ENCODE results near the gene CCDC154.

The CCDC154 gene

DNA sequence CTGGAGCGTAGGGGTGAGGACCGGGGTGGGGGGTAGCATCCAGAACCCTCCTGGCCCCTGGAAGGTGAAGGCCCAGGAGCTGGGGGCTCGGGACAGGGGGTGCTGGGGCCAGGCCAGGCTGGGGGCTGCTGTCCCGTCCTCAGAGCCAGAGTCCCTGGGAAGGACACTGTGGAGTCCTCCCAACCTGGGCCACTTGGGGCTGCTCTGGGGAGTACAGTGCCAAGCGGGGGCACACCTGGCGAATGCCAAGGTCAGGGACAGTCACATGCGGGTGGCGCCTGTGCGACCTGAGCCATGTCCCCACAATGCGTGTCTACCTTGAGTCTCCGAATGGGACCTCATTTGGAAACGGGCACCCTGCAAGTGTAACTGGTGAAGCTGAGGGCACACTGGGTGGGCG lies 14.7 kb downstream of the CCDC154 start:
- POLR2A ChIA-PET: interaction anchor here (2.9 kb wide), 1 partner anchor 9 kb away, joined by 18 read pairs; the partner anchor contains the start of gene UQCC4
- DNase-seq (ENCODE audit: extremely low spot score): no peak
- CTCF ChIA-PET: no interaction called here
- no peak for TF ChIP-seq FOXK2 (IDR thresholded peaks at IDR 0.05)
- no peak for TF ChIP-seq LEF1 (IDR thresholded peaks at IDR 0.05; ENCODE audit: borderline replicate concordance)
- TF ChIP-seq, protein P1, sequence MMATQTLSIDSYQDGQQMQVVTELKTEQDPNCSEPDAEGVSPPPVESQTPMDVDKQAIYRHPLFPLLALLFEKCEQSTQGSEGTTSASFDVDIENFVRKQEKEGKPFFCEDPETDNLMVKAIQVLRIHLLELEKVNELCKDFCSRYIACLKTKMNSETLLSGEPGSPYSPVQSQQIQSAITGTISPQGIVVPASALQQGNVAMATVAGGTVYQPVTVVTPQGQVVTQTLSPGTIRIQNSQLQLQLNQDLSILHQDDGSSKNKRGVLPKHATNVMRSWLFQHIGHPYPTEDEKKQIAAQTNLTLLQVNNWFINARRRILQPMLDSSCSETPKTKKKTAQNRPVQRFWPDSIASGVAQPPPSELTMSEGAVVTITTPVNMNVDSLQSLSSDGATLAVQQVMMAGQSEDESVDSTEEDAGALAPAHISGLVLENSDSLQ (IDR thresholded peaks at IDR 0.05): no peak
- TF ChIP-seq ARNT (IDR thresholded peaks at IDR 0.05): no peak
- TF ChIP-seq ELF4 (IDR thresholded peaks at IDR 0.05): no peak

DNA sequence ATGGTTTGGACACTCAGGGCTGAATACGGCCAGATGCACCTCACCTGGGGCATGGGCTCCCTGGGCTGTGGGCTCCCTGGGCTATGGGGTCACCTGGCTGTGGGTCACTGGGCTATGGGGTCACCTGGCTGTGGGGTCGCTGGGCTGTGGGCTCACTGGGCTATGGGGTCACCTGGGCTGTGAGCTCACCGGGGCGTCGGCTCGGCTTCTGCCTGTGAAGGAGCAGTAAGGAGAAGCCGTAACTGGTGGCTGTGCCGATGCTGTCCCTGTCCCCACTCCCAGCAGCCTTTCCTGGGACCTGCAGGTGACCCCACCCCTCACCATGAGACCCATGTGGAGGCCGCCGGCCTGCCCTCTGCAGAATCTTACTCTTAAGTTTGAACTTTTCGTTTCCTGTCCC lies 15.3 kb downstream of the CCDC154 start:
- POLR2A ChIA-PET: interaction anchor here (2.9 kb wide), 1 partner anchor 8 kb away, joined by 18 read pairs; the partner anchor contains the start of gene UQCC4
- CTCF ChIA-PET: no interaction called here
- TF ChIP-seq FOXK2 (IDR thresholded peaks at IDR 0.05) (no peak), HDGF (IDR thresholded peaks at IDR 0.05; ENCODE audit: borderline replicate concordance) (no peak), LEF1 (IDR thresholded peaks at IDR 0.05; ENCODE audit: borderline replicate concordance) (no peak), ELF4 (IDR thresholded peaks at IDR 0.05) (no peak), SP1 (IDR thresholded peaks at IDR 0.05) (no peak), SUZ12 (IDR thresholded peaks at IDR 0.05) (no peak), FOXA1 (IDR thresholded peaks at IDR 0.05) (no peak), ZNF384 (IDR thresholded peaks at IDR 0.05) (no peak), BHLHE40 (IDR thresholded peaks at IDR 0.05; ENCODE audit: borderline replicate concordance) (no peak), FOXM1 (IDR thresholded peaks at IDR 0.05; ENCODE audit: borderline replicate concordance) (no peak), L3MBTL2 (conservative IDR thresholded peaks at IDR 0.05) (no peak), ARNT (IDR thresholded peaks at IDR 0.05) (no peak)
- TF ChIP-seq, protein P1 (IDR thresholded peaks at IDR 0.05): no peak
- no peak for DNase-seq (ENCODE audit: extremely low spot score)

DNA sequence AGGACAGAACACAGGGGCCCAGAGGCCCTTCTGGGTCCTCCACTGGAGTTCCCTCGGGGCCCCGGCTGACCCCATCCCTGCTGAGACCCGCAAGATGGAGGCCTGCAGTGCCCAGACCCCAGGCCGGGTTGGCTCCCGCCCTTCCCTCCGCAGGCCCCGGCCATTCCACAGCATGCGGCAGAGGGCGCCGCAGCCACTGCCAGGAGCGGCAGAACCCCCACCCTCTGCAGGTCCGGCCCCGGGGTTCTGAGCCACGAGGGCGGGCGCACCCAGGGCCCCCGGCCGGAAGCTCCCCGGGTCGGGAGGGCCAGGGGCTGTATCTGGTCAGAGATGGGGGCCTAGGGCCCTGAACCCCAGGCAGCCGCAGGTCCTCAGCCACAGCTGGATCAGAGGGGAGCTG lies 15.8 kb downstream of the CCDC154 start:
- POLR2A ChIA-PET: interaction anchor here (2.9 kb wide), 1 partner anchor 8 kb away, joined by 18 read pairs; the partner anchor contains the start of gene UQCC4
- DNase-seq (ENCODE audit: extremely low spot score): peak; percentile 57
- TF ChIP-seq FOXM1 (IDR thresholded peaks at IDR 0.05; ENCODE audit: borderline replicate concordance): no peak
- TF ChIP-seq SUZ12 (IDR thresholded peaks at IDR 0.05): no peak
- TF ChIP-seq L3MBTL2 (conservative IDR thresholded peaks at IDR 0.05): 0 out of 2 replicates have a peak, but pooled peaks have one; percentile 18
- CTCF ChIA-PET: no interaction called here

DNA sequence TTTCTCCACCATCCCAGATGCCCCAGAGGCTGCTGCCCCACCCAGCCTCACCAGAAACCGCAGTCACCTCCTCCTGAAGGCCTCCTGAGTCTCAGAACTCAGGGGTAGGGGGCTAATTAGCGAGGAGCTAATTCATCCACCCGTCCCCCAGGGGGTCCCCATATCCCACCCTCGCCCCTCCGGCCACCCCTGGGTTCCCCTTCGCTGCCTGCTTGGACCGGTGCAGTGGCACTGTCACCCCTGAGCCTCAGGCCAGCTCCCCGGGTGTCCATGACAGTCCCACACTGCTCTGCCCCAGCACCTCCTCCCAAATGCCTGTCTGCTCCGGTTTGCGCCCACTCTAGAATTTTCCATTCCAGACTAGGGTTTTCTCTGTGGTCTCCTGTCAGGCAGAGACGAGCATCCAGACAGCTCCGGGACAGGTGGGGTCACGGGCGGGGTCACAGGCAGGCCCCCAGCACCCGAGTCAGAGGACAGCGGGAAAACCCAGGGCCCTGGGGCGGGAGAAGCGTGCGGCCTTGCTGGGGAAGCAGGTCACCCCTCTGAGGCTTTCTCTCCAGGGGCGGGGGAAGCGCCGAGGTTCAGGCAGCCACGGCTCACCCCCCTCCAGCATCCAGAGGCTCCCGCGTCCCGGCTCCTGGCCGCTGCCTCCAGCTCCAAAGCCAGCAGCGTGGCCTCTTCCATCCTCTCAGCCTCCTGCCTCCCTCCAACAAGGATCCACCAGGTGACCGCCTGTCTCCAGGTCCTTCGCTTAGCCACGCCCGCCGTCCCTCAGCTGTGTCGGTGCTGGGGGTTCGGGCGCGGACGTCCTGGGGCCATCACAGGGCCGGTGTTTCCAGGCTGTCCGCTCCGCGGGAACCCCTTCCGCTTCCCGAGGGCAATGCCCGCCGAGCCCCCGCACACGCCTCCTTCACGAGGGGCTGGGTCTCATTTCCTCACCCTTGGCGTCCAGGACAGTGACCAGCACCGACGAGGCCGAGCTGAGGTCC lies 16.6 kb downstream of the CCDC154 start:
- no peak for DNase-seq (ENCODE audit: extremely low spot score)
- ChIA-PET POLR2A (no interaction called here), CTCF (no interaction called here)
- TF ChIP-seq TARDBP (IDR thresholded peaks at IDR 0.05): no peak
- TF ChIP-seq FOXM1 (IDR thresholded peaks at IDR 0.05; ENCODE audit: borderline replicate concordance): no peak
- no peak for TF ChIP-seq BHLHE40 (IDR thresholded peaks at IDR 0.05; ENCODE audit: borderline replicate concordance)
- no peak for TF ChIP-seq FOXK2 (IDR thresholded peaks at IDR 0.05)
- no peak for TF ChIP-seq FOXA1 (IDR thresholded peaks at IDR 0.05)
- no peak for TF ChIP-seq NFRKB (IDR thresholded peaks at IDR 0.05)
- no peak for TF ChIP-seq SP1 (IDR thresholded peaks at IDR 0.05)
- TF ChIP-seq LEF1 (IDR thresholded peaks at IDR 0.05; ENCODE audit: borderline replicate concordance): no peak
- TF ChIP-seq SUZ12 (IDR thresholded peaks at IDR 0.05): no peak
- no peak for TF ChIP-seq ARNT (IDR thresholded peaks at IDR 0.05)

- ChIA-PET CTCF (no interaction called here), POLR2A (no interaction called here)
- TF ChIP-seq ZNF384 (IDR thresholded peaks at IDR 0.05): no peak
- TF ChIP-seq L3MBTL2 (conservative IDR thresholded peaks at IDR 0.05): no peak
- no peak for TF ChIP-seq NFRKB (IDR thresholded peaks at IDR 0.05)
- TF ChIP-seq BHLHE40 (IDR thresholded peaks at IDR 0.05; ENCODE audit: borderline replicate concordance): no peak
- DNase-seq (ENCODE audit: extremely low spot score): no peak
Observed at GRCh38 chr16:1426734-1427471, 17.5 kb downstream of the CCDC154 start.

DNA sequence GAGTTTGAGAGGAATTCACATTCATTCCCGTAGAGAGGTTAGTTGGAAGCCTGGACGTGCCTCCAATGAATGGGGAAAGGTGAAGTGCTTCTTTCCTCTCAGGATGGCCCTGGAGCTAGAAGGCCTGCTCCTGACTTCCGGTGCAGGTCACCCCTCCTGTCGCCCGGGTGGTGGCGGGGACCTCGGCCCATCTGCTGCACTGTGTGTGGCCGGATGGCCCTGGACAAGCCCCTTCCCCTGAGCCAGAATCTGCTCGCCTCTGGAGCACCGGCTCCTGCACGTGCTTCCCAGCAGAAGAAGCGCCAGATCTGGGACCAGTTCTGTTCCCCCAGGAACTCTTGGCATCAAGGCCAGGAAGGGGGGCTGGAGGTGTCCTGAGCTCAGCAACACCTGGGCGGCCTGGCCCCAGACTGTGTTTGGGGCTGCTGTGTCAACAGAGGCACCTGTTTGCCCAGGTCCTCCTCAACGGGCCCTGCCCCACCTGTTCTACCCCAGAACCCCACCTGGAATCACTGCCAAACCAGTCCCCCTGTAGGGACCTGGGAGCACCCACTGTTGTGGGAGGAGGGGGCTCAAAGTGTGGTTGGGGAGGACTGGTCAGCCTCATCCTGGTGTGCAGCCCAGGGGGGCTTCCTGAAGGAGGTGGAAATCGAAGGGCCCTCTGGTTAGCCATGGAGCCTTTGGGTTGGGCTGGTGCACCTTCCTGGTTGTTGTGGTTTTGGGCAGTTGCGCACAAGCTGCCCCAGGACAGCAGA lies 18.6 kb downstream of the CCDC154 start:
- no peak for DNase-seq (ENCODE audit: extremely low spot score)
- TF ChIP-seq BHLHE40 (IDR thresholded peaks at IDR 0.05; ENCODE audit: borderline replicate concordance) (no peak), ARNT (IDR thresholded peaks at IDR 0.05) (no peak), ZNF384 (IDR thresholded peaks at IDR 0.05) (no peak), TARDBP (IDR thresholded peaks at IDR 0.05) (no peak), ELF4 (IDR thresholded peaks at IDR 0.05) (no peak), HDGF (IDR thresholded peaks at IDR 0.05; ENCODE audit: borderline replicate concordance) (no peak), CTBP1 (IDR thresholded peaks at IDR 0.05; ENCODE audit: borderline replicate concordance) (no peak), FOXA1 (IDR thresholded peaks at IDR 0.05) (no peak), NFRKB (IDR thresholded peaks at IDR 0.05) (no peak), FOXK2 (IDR thresholded peaks at IDR 0.05) (no peak), SP1 (IDR thresholded peaks at IDR 0.05) (no peak), SUZ12 (IDR thresholded peaks at IDR 0.05) (no peak), FOXM1 (IDR thresholded peaks at IDR 0.05; ENCODE audit: borderline replicate concordance) (no peak), L3MBTL2 (conservative IDR thresholded peaks at IDR 0.05) (no peak), LEF1 (IDR thresholded peaks at IDR 0.05; ENCODE audit: borderline replicate concordance) (no peak)
- TF ChIP-seq, protein P1 (IDR thresholded peaks at IDR 0.05): no peak
- ChIA-PET POLR2A (no interaction called here), CTCF (no interaction called here)

All from HEK293T (cell line).